Measurements from ENCODE around the gene UNC45B.

DNA sequence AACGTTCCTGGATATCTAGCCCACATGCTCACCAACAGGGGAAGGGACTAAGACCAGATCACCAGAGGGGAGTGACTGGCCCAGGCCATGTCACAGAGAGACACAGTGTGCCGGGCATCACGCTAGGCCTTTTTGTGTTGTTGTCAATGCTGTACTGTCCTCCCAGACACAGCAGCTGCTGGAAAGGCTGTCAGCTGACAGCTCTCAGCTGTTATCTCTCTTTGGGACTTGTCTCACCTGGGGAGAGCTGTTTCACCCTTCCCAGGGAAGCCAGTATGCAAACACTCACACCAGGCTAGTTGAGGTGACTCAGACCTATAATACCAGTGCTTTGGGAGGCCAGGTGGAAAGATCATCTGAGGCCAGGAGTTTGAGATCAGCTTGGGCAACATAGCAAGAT is 19.4 kb downstream of the UNC45B start:
- TF ChIP-seq, protein P1, sequence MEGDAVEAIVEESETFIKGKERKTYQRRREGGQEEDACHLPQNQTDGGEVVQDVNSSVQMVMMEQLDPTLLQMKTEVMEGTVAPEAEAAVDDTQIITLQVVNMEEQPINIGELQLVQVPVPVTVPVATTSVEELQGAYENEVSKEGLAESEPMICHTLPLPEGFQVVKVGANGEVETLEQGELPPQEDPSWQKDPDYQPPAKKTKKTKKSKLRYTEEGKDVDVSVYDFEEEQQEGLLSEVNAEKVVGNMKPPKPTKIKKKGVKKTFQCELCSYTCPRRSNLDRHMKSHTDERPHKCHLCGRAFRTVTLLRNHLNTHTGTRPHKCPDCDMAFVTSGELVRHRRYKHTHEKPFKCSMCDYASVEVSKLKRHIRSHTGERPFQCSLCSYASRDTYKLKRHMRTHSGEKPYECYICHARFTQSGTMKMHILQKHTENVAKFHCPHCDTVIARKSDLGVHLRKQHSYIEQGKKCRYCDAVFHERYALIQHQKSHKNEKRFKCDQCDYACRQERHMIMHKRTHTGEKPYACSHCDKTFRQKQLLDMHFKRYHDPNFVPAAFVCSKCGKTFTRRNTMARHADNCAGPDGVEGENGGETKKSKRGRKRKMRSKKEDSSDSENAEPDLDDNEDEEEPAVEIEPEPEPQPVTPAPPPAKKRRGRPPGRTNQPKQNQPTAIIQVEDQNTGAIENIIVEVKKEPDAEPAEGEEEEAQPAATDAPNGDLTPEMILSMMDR (IDR thresholded peaks at IDR 0.05 in 2 of 3, conservative IDR thresholded peaks at IDR 0.05 in 1 of 3; ENCODE audit: borderline replicate concordance in 1 of 3, insufficient read depth in 1 of 3, low read depth in 2 of 3, low read length in 2 of 3) = no peak
- TF ChIP-seq POLR2AphosphoS5 (IDR thresholded peaks at IDR 0.05; ENCODE audit: low read depth, low read length) (no peak), POLR2A (IDR thresholded peaks at IDR 0.05; ENCODE audit: borderline replicate concordance, extremely low read depth, insufficient read depth, insufficient read length) (no peak), ZFX (IDR thresholded peaks at IDR 0.05) (no peak), RAD21 (IDR thresholded peaks at IDR 0.05; ENCODE audit: low read depth) (no peak), EZH2 (IDR thresholded peaks at IDR 0.05) (no peak), EZH2phosphoT487 (IDR thresholded peaks at IDR 0.05; ENCODE audit: borderline replicate concordance) (no peak), YY1 (IDR thresholded peaks at IDR 0.05; ENCODE audit: extremely low read depth, insufficient replicate concordance, low read depth, low read length) (no peak), SRF (IDR thresholded peaks at IDR 0.05; ENCODE audit: low read depth) (no peak)
- TF ChIP-seq, protein P2, sequence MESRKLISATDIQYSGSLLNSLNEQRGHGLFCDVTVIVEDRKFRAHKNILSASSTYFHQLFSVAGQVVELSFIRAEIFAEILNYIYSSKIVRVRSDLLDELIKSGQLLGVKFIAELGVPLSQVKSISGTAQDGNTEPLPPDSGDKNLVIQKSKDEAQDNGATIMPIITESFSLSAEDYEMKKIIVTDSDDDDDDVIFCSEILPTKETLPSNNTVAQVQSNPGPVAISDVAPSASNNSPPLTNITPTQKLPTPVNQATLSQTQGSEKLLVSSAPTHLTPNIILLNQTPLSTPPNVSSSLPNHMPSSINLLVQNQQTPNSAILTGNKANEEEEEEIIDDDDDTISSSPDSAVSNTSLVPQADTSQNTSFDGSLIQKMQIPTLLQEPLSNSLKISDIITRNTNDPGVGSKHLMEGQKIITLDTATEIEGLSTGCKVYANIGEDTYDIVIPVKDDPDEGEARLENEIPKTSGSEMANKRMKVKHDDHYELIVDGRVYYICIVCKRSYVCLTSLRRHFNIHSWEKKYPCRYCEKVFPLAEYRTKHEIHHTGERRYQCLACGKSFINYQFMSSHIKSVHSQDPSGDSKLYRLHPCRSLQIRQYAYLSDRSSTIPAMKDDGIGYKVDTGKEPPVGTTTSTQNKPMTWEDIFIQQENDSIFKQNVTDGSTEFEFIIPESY (IDR thresholded peaks at IDR 0.05; ENCODE audit: extremely low read depth, insufficient replicate concordance, low read length) = no peak
- TF ChIP-seq, protein P3, sequence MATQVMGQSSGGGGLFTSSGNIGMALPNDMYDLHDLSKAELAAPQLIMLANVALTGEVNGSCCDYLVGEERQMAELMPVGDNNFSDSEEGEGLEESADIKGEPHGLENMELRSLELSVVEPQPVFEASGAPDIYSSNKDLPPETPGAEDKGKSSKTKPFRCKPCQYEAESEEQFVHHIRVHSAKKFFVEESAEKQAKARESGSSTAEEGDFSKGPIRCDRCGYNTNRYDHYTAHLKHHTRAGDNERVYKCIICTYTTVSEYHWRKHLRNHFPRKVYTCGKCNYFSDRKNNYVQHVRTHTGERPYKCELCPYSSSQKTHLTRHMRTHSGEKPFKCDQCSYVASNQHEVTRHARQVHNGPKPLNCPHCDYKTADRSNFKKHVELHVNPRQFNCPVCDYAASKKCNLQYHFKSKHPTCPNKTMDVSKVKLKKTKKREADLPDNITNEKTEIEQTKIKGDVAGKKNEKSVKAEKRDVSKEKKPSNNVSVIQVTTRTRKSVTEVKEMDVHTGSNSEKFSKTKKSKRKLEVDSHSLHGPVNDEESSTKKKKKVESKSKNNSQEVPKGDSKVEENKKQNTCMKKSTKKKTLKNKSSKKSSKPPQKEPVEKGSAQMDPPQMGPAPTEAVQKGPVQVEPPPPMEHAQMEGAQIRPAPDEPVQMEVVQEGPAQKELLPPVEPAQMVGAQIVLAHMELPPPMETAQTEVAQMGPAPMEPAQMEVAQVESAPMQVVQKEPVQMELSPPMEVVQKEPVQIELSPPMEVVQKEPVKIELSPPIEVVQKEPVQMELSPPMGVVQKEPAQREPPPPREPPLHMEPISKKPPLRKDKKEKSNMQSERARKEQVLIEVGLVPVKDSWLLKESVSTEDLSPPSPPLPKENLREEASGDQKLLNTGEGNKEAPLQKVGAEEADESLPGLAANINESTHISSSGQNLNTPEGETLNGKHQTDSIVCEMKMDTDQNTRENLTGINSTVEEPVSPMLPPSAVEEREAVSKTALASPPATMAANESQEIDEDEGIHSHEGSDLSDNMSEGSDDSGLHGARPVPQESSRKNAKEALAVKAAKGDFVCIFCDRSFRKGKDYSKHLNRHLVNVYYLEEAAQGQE (IDR thresholded peaks at IDR 0.05; ENCODE audit: low read depth) = no peak
